AG10803 (cell line): Measurements from ENCODE around the gene C1orf35.

ENCODE experiments used
- DNase-seq: peaks from one replicate; pipeline ENCODE4 v3.0.0; 2010; ENCODE audit warnings: low read depth
- H3K4me3 ChIP-seq: 2 replicates; pipeline ENCODE4 v1.5.1; 2011; ENCODE audit warnings: mild to moderate bottlenecking, low read length, control low read depth
- TF ChIP-seq, protein P1 (sequence below): conservative IDR thresholded peaks from 2 replicates; pipeline ENCODE4 v1.5.1; 2011; ENCODE audit warnings: mild to moderate bottlenecking, low read length, control low read depth, inconsistent platforms

C1orf35 gene

DNA sequence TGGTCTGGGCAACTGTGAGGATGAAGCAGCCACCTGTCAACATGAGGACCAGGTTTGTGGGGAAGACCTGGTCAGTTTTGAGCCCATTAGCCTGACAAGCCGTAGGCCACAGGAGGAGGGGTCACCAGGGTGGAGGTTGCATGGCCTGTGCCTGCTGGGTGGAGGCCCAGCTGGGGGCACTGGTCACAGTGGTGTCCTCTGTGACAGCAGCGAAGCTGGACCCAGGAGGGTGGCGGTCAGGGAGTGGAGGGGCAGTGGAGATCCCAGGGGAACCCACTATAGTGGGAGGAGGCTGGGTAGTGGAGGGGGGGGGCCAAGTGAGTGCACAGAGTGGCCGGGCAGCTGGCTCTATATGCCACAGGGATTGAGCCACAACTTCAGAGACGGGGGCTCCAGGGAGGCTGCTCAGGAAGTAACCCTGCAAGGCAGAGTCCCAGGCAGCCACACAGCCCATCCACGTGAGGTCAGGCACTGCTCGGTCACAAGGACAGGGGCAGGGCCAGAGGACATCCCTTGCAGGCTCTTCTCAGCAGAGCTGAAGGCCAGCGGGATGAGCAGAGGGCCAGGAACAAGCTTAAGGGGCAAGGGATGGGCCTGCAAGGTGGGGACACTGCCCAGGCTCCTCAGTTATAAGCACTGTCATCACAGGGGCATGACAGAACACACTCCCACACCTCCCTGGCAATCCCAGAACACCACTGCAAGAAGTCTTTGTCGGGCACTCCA lies 2.3 kb upstream of the C1orf35 start:
- no peak for DNase-seq

DNA sequence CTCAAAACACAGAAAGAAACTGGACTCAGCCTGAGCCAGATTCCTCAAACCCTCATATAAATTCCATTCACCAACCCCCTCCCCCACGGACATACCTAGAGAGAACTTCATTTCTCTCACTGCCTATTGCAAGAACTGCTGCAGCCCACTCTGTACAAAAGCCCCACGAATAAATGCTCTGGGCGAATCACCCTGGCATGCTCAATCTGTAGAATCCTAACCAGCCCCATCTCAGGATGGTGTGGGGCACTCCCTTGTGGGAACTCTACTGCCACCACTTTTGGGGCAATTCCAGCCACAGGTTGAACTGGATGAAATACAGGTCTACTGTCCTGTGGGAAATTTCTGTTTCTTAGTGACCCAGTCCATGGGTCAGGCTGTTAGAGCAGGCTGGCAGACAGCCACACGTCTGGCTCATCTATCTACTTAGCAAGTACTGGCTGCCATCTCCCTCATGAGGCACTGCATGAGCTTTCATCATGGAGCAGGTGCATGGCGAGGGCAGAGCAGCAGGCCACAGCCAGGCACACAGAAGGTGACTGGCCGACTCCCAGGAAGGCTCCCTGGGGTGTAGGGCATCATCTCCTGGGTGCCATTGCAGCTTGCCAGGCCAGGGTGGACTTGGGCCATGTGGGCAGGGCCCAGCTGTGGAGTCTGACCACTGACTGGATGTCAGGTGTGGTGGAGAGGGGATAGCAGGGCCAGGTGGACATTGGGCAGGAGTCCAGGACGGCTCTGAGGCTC lies 1.6 kb upstream of the C1orf35 start:
- no peak for DNase-seq
- H3K4me3 ChIP-seq: no peak overlapping the region
- TF ChIP-seq, protein P1, sequence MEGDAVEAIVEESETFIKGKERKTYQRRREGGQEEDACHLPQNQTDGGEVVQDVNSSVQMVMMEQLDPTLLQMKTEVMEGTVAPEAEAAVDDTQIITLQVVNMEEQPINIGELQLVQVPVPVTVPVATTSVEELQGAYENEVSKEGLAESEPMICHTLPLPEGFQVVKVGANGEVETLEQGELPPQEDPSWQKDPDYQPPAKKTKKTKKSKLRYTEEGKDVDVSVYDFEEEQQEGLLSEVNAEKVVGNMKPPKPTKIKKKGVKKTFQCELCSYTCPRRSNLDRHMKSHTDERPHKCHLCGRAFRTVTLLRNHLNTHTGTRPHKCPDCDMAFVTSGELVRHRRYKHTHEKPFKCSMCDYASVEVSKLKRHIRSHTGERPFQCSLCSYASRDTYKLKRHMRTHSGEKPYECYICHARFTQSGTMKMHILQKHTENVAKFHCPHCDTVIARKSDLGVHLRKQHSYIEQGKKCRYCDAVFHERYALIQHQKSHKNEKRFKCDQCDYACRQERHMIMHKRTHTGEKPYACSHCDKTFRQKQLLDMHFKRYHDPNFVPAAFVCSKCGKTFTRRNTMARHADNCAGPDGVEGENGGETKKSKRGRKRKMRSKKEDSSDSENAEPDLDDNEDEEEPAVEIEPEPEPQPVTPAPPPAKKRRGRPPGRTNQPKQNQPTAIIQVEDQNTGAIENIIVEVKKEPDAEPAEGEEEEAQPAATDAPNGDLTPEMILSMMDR: no peak

More for the DNA sequence above, 2.3 kb upstream of the C1orf35 start:
- no peak overlapping the region for H3K4me3 ChIP-seq
- TF ChIP-seq, protein P1: no peak

- peak overlapping the region; percentile 84 for H3K4me3 ChIP-seq
- no peak for DNase-seq
- TF ChIP-seq, protein P1: peak; percentile 7; the same call in 1 of the 2 replicates
Observed at GRCh38 chr1:228101994-228102790, 933 bp downstream of the C1orf35 start.

- TF ChIP-seq, protein P1: no peak
- DNase-seq: no peak
- peak overlapping the region; percentile 84 for H3K4me3 ChIP-seq
Observed at GRCh38 chr1:228101614-228101993, 1.5 kb downstream of the C1orf35 start.

GRCh38 chr1:228100822-228101613 lies 2.1 kb downstream of the C1orf35 start:
- peak overlapping the region; percentile 12; the same call in 1 of the 2 replicates for H3K4me3 ChIP-seq
- TF ChIP-seq, protein P1: no peak
- no peak for DNase-seq

- TF ChIP-seq, protein P1: no peak
- no peak for DNase-seq
- no peak overlapping the region for H3K4me3 ChIP-seq
Observed at GRCh38 chr1:228099331-228099732, 3.8 kb downstream of the C1orf35 start.
